Ureter (tissue), 1 donor: ENCODE results near the gene EXOSC9. TPM values are rescaled to one million over a fixed set of nuclear protein-coding genes. Genes with fewer than 3 reads are reported as not detected.

Experiments
- DNase-seq: peaks from one replicate; pipeline ENCODE4 v3.0.0-alpha.2; 2020; ENCODE audit warnings: low spot score
- total RNA-seq: library from RNA; stranded (reverse); gene quantifications from one replicate; pipeline ENCODE4 v1.2.4, GENCODE V29; 2023
- donor health status: DM: yes; HTN: yes; CAD: no.

Gene EXOSC9
- total RNA-seq, 1 donor from 2014 or later, result 17.2 TPM

DNA sequence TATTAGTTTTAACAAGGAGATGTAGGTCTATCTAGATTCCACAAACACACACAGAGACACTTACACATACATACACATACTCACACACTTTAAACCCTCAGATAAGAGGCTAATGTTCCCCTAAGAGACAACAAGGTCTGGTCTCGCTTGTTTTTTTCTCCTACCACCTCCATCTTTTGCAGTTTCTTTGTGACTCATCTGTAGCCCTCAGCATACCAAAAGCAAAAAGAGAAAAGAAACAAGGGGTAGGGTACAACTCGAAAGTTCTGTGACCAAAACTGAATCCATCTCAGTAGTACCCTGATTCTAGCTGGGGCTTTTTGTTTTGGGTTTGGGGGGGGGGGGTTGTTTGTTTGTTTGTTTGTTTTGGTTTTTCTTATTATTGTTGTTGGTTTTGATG lies 12.2 kb upstream of the EXOSC9 start:
- no peak for DNase-seq

DNA sequence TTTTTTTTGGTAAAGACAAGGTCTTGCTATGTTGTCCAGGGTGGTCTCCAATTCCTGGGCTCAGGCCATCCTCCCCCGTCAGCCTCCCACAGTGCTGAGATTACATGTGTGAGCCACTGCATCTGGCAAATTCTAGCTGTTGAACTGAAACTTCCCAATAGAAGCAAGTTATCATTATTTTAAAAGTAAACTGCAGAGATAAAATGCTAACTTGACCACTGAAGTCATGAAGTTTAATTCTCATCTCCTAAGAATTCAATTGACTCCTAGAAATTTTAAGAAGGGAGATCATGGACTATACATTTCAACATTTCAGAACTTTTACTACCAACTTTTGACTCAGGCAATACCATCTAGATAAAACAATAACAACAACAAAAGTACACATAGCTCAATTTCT lies 11.7 kb upstream of the EXOSC9 start:
- no peak for DNase-seq

GRCh38 chr4:121789960-121790829 lies 10.9 kb upstream of the EXOSC9 start:
- no peak for DNase-seq

GRCh38 chr4:121790976-121791375 lies 10.1 kb upstream of the EXOSC9 start:
- no peak for DNase-seq

- no peak for DNase-seq
These were observed 9.6 kb upstream of the EXOSC9 start for GRCh38 chr4:121791481-121791880.

- DNase-seq, result no peak
These were observed 8.2 kb upstream of the EXOSC9 start for GRCh38 chr4:121792966-121793365.

GRCh38 chr4:121794505-121795188 lies 6.5 kb upstream of the EXOSC9 start:
- no peak for DNase-seq

- no peak for DNase-seq
These were observed 4.8 kb upstream of the EXOSC9 start for GRCh38 chr4:121796283-121796682.

DNA sequence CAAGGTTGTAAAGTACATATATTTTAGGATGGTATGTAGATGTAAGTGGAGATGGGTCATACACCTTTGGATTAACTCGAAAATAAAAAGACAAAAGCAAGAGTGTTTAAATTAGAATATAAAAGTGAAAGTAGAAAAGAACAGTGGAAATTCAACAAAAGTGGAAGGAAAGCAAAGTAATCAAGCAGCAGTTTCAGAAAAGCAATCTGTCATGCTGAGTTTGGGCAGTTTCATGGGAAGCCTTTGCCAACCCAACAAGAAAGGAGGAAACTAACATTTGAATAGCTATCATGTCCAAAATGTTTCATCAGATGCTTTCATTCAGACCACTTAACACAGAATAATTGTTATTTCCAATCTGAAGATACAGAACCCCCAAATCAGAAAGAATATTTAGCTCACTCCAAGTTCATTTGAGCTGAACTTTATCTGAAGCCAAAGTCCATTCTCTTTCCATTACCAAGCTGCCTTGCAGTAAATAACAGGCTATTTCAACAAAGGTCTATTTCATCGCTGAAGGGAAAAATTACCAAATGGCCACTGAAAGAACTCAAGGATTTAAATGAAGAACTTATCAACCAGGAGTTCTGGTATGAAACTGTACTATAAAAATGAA lies 1.8 kb upstream of the EXOSC9 start:
- no peak for DNase-seq

GRCh38 chr4:121799867-121800501 lies 1.1 kb upstream of the EXOSC9 start:
- no peak for DNase-seq

DNA sequence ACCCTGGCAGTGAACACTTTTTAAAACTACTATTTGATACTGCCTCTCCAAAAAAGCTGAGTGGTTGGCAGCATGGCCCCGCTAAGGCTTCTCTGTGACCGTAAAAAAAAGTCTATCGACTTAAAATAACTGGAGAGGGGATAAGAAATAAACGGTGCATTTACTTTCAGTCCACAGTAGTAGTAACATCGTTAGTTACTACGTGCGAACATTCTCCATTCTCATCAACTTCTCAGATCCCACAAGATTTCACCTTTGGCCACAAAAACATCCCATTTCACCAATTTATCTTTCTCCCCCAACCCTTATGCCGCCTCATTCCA lies 524 bp upstream of the EXOSC9 start:
- no peak for DNase-seq

DNA sequence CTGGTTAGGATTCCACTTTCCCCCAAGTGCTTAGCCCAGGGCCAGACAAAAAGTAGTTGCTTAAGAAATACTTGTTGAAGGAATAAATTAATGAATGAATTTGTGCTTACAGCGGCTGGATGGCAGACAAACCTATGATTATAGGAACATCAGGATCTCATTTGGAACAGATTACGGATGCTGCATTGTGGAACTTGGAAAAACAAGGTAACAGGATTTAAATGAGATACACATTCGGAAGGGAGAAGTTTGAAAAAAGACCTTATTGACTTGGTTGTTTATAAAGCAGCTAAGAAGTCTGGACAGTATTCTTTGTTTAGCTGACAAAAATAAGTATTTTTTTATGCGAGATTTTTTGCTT lies 572 bp downstream of the EXOSC9 start:
- no peak for DNase-seq

- no peak for DNase-seq
These were observed 5.3 kb downstream of the EXOSC9 start for GRCh38 chr4:121806411-121806810.

GRCh38 chr4:121811122-121811521 lies 10.0 kb downstream of the EXOSC9 start:
- no peak for DNase-seq

GRCh38 chr4:121814756-121815155 lies 13.6 kb downstream of the EXOSC9 start:
- no peak for DNase-seq

DNA sequence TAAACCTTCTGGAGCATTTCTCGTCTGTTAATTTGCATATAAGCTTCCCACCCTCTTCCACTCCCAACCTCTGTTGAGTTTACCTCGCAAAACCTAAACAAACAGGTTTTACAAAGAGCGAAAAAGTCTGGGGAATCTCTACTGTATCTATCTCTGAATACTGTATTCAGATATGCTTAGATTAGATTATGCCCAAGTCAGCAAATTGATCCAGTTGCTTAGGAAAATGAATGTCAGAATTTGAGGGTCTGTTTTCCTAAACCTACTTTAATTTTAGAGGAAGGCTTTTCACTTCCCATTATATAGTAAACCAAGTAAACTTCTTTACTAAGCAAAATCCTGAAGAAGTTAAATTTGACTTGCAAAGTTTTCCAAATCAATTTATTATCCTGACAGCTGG lies 15.9 kb downstream of the EXOSC9 start:
- DNase-seq, result no peak

DNA sequence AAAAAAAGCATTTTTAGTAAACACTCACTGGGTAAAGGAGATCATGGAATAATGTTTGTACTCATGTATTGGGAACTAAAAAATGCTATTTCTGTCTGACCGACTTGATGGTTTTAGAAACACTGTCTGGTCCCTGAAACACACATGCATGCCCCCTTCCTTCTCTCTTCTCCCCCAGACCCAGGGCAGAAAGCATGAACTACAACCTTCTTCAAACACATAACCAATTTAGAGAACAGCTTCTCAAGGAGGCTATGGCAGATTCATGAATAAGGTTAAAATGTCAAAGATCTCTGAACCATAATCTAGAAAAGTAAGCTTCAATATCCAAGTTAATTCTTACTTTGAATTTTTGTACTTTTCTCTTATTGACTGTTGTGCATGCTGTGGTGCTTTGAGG lies 16.6 kb downstream of the EXOSC9 start:
- DNase-seq, result no peak

DNA sequence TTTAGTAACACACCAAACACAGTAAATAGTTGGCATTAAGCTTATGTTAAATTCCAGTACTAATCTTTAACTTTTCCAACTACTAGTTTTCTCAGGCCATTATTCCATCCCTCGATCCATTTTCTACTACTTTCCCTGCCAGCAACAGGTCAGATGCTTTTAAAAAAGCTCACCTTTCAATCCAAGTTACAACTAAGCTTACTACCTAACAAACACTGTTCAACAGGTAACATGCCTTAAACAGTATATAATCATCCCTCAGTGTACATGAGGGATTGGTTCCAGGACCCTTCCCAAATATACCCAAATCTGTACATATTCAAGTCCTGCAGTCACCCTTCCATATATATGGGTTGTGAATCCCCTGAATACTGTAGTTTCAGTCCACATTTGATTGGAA lies 17.1 kb downstream of the EXOSC9 start:
- no peak for DNase-seq

GRCh38 chr4:121819216-121819965 lies 18.3 kb downstream of the EXOSC9 start:
- DNase-seq, result no peak

DNA sequence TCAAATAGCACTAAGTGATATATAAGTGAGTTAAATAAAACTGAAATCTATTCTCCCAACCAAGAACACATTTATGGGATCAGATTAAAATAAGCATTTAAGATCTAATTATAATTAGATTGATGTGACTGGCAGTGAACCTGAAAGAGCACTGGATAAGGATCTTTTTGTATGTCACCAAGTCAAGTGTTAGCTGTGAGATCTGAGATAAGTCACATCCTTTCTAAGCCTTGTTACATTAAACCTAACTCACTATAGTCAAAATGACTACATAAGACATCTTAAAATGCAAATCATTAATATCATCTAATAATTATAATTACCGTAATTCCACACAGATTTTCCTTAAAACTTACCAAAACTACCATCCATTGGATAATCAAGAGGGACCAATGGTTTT lies 20.9 kb downstream of the EXOSC9 start:
- DNase-seq, result no peak

DNA sequence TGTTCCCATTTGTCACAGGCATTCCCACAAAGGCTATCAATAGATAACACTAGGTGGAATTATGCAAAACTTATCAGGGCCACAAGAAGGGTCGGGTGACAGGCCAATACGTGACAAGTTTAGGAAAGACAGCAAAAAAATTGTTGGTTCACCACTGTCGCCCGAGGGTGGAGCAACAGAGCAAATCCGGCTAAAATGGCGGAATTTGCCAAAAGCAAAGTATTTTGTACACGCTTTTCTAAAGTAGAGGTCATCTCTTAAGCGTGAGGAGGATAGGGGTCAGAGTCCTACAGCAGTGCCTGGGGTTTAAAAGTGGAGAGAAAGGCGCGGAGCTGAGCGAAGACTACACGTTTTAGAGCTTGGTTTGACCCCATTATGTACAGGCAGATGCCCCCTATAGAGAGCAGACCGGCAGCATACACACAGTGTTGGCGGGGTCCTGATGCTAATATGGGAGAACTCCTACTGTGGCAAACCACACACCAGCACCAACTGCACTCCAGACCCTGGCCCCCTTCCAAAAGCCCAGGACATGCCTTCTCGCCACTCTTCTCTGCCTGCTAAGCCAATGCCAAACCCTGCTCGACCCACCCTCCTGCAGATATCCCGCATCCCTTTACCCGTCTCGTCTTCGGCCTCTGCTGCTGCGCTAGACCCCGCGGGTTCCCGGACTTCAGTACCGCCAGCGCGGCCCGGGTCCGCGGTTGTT lies 21.8 kb downstream of the EXOSC9 start:
- no peak for DNase-seq
